Upper lobe of left lung (tissue), 6 donors: ENCODE measurements around the gene STK17B. TPM values are rescaled to one million over a fixed set of nuclear protein-coding genes. Genes with fewer than 3 reads are reported as not detected.

Source experiments
- ATAC-seq, 2 donors: fragments of 200-7000 bp; cut with Tn5 transposase; one replicate each; pipeline ENCODE4 v1.9.1; 2022; ENCODE audit warnings: mild to moderate bottlenecking in 2 of 2, moderate library complexity in 2 of 2; ENCODE audit not compliant: low FRiP score in 2 of 2
- DNase-seq, 2 donors: peaks; one replicate each; pipeline ENCODE4 v3.0.0-alpha.2; 2019 to 2020
- H3K27ac ChIP-seq, 4 donors: fragments of 200-600 bp; sonication (generic); one replicate each; pipeline ENCODE4 v1.5.1; 2016 to 2019
- H3K27me3 ChIP-seq, 4 donors: fragments of 200-600 bp; sonication (generic); one replicate each; pipeline ENCODE4 v1.5.1; 2017 to 2019
- H3K36me3 ChIP-seq, 4 donors: fragments of 200-600 bp; sonication (generic); one replicate each; pipeline ENCODE4 v1.5.1; 2016 to 2019
- H3K4me1 ChIP-seq, 4 donors: fragments of 200-600 bp; sonication (generic); one replicate each; pipeline ENCODE4 v1.5.1; 2018 to 2019
- H3K4me3 ChIP-seq, 4 donors: fragments of 200-600 bp; sonication (generic); one replicate each; pipeline ENCODE4 v1.5.1; 2017 to 2019; ENCODE audit warnings: mild to moderate bottlenecking in 2 of 4, moderate library complexity in 1 of 4
- H3K9me3 ChIP-seq, 4 donors: fragments of 200-600 bp; sonication (generic); one replicate each; pipeline ENCODE4 v1.5.1; 2018 to 2019
- EP300 ChIP-seq, 4 donors: sonication (generic); formaldehyde crosslinking; IDR thresholded peaks; one replicate each; pipeline ENCODE4 v1.5.1; 2017; ENCODE audit warnings: antibody characterized with exemption in 4 of 4, control low read depth in 2 of 4
- POLR2A ChIP-seq, 4 donors: fragments of 450-650 bp; IDR thresholded peaks; one replicate each; pipeline ENCODE4 v1.5.1; 2016 to 2017; ENCODE audit warnings: antibody characterized with exemption in 4 of 4, mild to moderate bottlenecking in 2 of 4
- POLR2AphosphoS5 ChIP-seq, 2 donors: sonication (generic); formaldehyde crosslinking; IDR thresholded peaks; one replicate each; pipeline ENCODE4 v1.5.1; 2017; ENCODE audit warnings: antibody characterized with exemption in 2 of 2
- WGBS, 2 donors: methylation state at CpG; one replicate each; pipeline ENCODE4 v1.1.5; 2017 to 2018; 5-methylcytosine and 5-hydroxymethylcytosine counted together
- total RNA-seq, 6 donors: library from RNA; depleted of rRNA in 4 of 6; stranded (reverse); fragments of >200 nt in 4 of 6; gene quantifications; one replicate each; pipeline versions ENCODE4 v1.1.0 to v1.2.1, GENCODE V29; 2016 to 2021
- TF ChIP-seq, protein P1 (sequence below), 6 experiments: fragments of 450-650 bp in 4 of 6; fragments of 200-600 bp in 2 of 6; sonication (generic) in 2 of 6; IDR thresholded peaks; one replicate each; pipeline ENCODE4 v1.5.1; 2016 to 2019; ENCODE audit warnings: antibody characterized with exemption in 6 of 6
- donor health status: DM: no; HTN: no; CAD: no; lungs with moderate emphysema.
- donor health status: DM: no; HTN: yes; CAD: no; lungs with severe emphysema.

The STK17B gene
- total RNA-seq, 6 donors from 2014 or later, result 19.3 to 120 (median 53.4) TPM

DNA sequence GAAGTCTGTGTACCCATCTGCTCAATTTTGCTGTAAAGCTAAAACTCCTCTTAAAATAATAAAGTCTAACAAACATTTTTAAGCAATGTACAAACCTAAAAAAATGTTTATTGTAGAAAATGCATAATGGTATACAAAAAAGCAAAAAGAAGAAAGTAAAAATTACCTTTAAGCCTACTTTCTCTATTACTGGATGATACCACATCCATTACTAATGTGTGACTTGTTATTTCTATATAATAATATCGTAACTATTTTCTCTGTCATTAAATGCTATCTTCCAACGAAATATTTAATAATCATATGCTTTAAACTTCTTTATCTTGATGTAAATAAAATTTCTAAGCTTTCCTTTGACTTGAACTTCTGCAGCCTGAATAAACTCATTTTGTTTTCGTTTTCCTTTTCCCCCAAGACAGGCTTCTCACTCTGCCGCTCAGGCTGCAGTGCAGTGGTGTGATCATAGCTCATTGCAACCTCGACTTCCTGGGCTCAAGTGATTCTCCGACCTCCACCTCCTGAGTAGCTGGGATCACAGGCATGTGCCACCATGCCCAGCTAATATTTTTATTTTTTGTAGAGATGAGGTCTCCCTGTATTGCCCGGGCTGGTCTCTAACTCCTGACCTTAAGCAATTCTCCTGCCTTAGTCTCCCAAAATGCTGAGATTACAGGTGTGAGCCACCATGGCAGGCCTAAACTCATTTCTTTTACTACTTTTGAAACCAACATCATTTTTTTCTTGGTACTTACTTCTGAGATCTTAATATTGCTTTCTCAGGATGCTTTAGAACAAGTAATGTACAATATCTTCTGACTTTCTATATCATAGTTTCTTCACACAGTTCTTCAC lies 84.6 kb downstream of the STK17B start:
- ATAC-seq (no peak), DNase-seq (no peak)
- 78 to 86% methylated on average over 7 of the region's 7 CpGs for WGBS, 2 donors
- no peaks in the 10 kb centered on the region for H3K4me1 ChIP-seq
- H3K36me3 ChIP-seq, result no peaks in the 10 kb centered on the region
- H3K4me3 ChIP-seq, result no peak overlapping the region
- H3K9me3 ChIP-seq, result peaks cover 0 to 7% (median 3%) of the 10 kb centered on the region in 4 donors
- TF ChIP-seq POLR2A (IDR thresholded peaks at IDR 0.05) (no peak), EP300 (IDR thresholded peaks at IDR 0.05) (no peak), POLR2AphosphoS5 (IDR thresholded peaks at IDR 0.05) (no peak)
- TF ChIP-seq, protein P1, sequence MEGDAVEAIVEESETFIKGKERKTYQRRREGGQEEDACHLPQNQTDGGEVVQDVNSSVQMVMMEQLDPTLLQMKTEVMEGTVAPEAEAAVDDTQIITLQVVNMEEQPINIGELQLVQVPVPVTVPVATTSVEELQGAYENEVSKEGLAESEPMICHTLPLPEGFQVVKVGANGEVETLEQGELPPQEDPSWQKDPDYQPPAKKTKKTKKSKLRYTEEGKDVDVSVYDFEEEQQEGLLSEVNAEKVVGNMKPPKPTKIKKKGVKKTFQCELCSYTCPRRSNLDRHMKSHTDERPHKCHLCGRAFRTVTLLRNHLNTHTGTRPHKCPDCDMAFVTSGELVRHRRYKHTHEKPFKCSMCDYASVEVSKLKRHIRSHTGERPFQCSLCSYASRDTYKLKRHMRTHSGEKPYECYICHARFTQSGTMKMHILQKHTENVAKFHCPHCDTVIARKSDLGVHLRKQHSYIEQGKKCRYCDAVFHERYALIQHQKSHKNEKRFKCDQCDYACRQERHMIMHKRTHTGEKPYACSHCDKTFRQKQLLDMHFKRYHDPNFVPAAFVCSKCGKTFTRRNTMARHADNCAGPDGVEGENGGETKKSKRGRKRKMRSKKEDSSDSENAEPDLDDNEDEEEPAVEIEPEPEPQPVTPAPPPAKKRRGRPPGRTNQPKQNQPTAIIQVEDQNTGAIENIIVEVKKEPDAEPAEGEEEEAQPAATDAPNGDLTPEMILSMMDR (IDR thresholded peaks at IDR 0.05), result no peak
- H3K27ac ChIP-seq, result no peak overlapping the region
- no peaks in the 10 kb centered on the region for H3K27me3 ChIP-seq

DNA sequence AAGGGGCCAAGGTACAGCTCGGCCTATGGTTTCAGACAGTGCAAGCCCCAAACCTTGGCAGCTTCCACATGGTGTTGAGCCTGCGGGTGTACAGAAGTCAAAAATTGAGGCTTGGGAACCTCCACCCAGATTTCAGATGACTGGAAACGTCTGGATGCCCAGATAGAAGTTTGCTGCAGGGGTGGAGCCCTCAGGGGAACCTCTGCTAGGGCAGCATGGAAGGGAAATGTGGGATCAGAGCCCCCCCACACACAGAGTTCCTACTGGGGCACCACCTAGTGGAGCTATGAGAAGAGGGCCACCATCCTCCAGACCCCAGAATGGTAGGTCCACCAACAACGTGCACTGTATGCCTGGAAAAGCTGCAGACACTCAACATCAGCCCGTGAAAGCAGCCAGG lies 87.8 kb downstream of the STK17B start:
- TF ChIP-seq, protein P1 (IDR thresholded peaks at IDR 0.05), result no peak
- TF ChIP-seq EP300 (IDR thresholded peaks at IDR 0.05), result no peak
- no peak for TF ChIP-seq POLR2A (IDR thresholded peaks at IDR 0.05)
- no peak for TF ChIP-seq POLR2AphosphoS5 (IDR thresholded peaks at IDR 0.05)
- 92 to 100% methylated on average over 4 to 5 of the region's 5 CpGs for WGBS, 2 donors
- DNase-seq, result no peak

More for the DNA sequence above, 87.8 kb downstream of the STK17B start:
- H3K36me3 ChIP-seq, result no peaks in the 10 kb centered on the region
- no peak overlapping the region for H3K27ac ChIP-seq
- H3K4me1 ChIP-seq, result peaks cover 6 to 12% (median 9%) of the 10 kb centered on the region in 4 donors
- no peaks in the 10 kb centered on the region for H3K27me3 ChIP-seq
- peaks cover 0 to 7% (median 3%) of the 10 kb centered on the region in 4 donors for H3K9me3 ChIP-seq
- no peak overlapping the region for H3K4me3 ChIP-seq
- ATAC-seq, result no peak

Other genes starting within 250 kb of the STK17B start
- gene DNAH7, start 102.7 kb downstream of the STK17B start, total RNA-seq, result 10 to 100 TPM in 3 of 6 donors, 1 to 10 TPM in 3; 1.6 to 33.5 (median 7.8) TPM